HEK293 (cell line): ENCODE data around the gene KDM5C.

Source experiments
- CTCF ChIP-seq: fragments of 450-650 bp; formaldehyde crosslinking; IDR thresholded peaks from 2 replicates; pipeline ENCODE4 v1.5.1; 2016; ENCODE audit warnings: missing biosample characterization, missing genetic modification characterization
- MYNN ChIP-seq: fragments of 450-650 bp; formaldehyde crosslinking; IDR thresholded peaks from 2 replicates; pipeline ENCODE4 v1.5.1; 2016; ENCODE audit warnings: missing biosample characterization, missing genetic modification characterization, borderline replicate concordance
- REPIN1 ChIP-seq: fragments of 450-650 bp; formaldehyde crosslinking; IDR thresholded peaks from 2 replicates; pipeline ENCODE4 v1.5.1; 2017; ENCODE audit warnings: missing biosample characterization, missing genetic modification characterization, low read depth
- ZBTB8A ChIP-seq: fragments of 450-650 bp; formaldehyde crosslinking; IDR thresholded peaks from 2 replicates; pipeline ENCODE4 v1.5.1; 2016; ENCODE audit warnings: missing biosample characterization, missing genetic modification characterization
- ZNF138 ChIP-seq: fragments of 450-650 bp; formaldehyde crosslinking; IDR thresholded peaks from 2 replicates; pipeline ENCODE4 v1.5.1; 2016; ENCODE audit warnings: missing biosample characterization, missing genetic modification characterization, borderline replicate concordance
- ZNF501 ChIP-seq: fragments of 450-650 bp; formaldehyde crosslinking; IDR thresholded peaks from 2 replicates; pipeline ENCODE4 v1.5.1; 2016; ENCODE audit warnings: missing biosample characterization, missing genetic modification characterization
- ZNF707 ChIP-seq: fragments of 450-650 bp; formaldehyde crosslinking; IDR thresholded peaks from 2 replicates; pipeline ENCODE4 v1.5.1; 2016; ENCODE audit warnings: missing biosample characterization, missing genetic modification characterization

- no peak for TF ChIP-seq CTCF
- TF ChIP-seq ZBTB8A, result no peak
- TF ChIP-seq ZNF138 (tag by site-specific recombination), result no peak
- TF ChIP-seq REPIN1 (tag by site-specific recombination), result no peak
- TF ChIP-seq ZNF501 (tag by site-specific recombination), result no peak
- no peak for TF ChIP-seq ZNF707 (tag by site-specific recombination)
- no peak for TF ChIP-seq MYNN
Observed at GRCh38 chrX:53194308-53194707, 30.7 kb downstream of the KDM5C start.
